ENCODE data around the gene MFSD6. TPM values are rescaled to one million over a fixed set of nuclear protein-coding genes. Genes with fewer than 3 reads are reported as not detected.

MFSD6 gene
- total RNA-seq, 1 donor from 2014 or later, result 50.5 TPM

- ATAC-seq (no peak), DNase-seq (no peak)
- Histone ChIP-seq H3K27me3 (ENCODE audit: low read depth) (no peaks in the 10 kb centered on the region), H3K4me3 (no peak overlapping the region), H3K27ac (no peak overlapping the region), H3K36me3 (no peaks in the 10 kb centered on the region), H3K4me1 (peaks cover 6% of the 10 kb centered on the region), H3K9me3 (peaks cover 28% of the 10 kb centered on the region)
- intact Hi-C loops (cut with DNase I), result no loop called here
- TF ChIP-seq CTCF (IDR thresholded peaks at IDR 0.05), result no peak
These were observed 130.0 kb downstream of the MFSD6 start for GRCh38 chr2:190538201-190538600.

GRCh38 chr2:190540048-190540447 lies 131.9 kb downstream of the MFSD6 start:
- no peak for ATAC-seq

GRCh38 chr2:190545093-190545492 lies 136.9 kb downstream of the MFSD6 start:
- no peak for ATAC-seq

More at GRCh38 chr2:190540048-190540447, 131.9 kb downstream of the MFSD6 start:
- Histone ChIP-seq H3K4me3 (no peak overlapping the region), H3K36me3 (no peaks in the 10 kb centered on the region), H3K27me3 (ENCODE audit: low read depth) (no peaks in the 10 kb centered on the region), H3K4me1 (no peaks in the 10 kb centered on the region), H3K27ac (no peak overlapping the region), H3K9me3 (peaks cover 28% of the 10 kb centered on the region)
- no peak for DNase-seq
- intact Hi-C loops (cut with DNase I), result no loop called here
- no peak for TF ChIP-seq CTCF (IDR thresholded peaks at IDR 0.05)

GRCh38 chr2:190545555-190546385 lies 137.6 kb downstream of the MFSD6 start:
- no peak for TF ChIP-seq CTCF (IDR thresholded peaks at IDR 0.05)
- no peaks in the 10 kb centered on the region for H3K4me1 ChIP-seq
- peak overlapping the region; percentile 12 for H3K4me3 ChIP-seq
- H3K27ac ChIP-seq, result no peak overlapping the region
- H3K27me3 ChIP-seq (ENCODE audit: low read depth), result no peaks in the 10 kb centered on the region
- no peak for ATAC-seq
- no peaks in the 10 kb centered on the region for H3K36me3 ChIP-seq
- H3K9me3 ChIP-seq, result peaks cover 16% of the 10 kb centered on the region
- intact Hi-C loops (cut with DNase I), result no loop called here
- DNase-seq, result no peak

More at GRCh38 chr2:190545093-190545492, 136.9 kb downstream of the MFSD6 start:
- no peak for DNase-seq
- Histone ChIP-seq H3K27me3 (ENCODE audit: low read depth) (no peaks in the 10 kb centered on the region), H3K4me1 (no peaks in the 10 kb centered on the region), H3K36me3 (no peaks in the 10 kb centered on the region), H3K9me3 (peaks cover 22% of the 10 kb centered on the region), H3K4me3 (peak overlapping the region; percentile 12), H3K27ac (no peak overlapping the region)
- intact Hi-C loops (cut with DNase I), result no loop called here
- no peak for TF ChIP-seq CTCF (IDR thresholded peaks at IDR 0.05)

- ATAC-seq (no peak), DNase-seq (no peak)
- TF ChIP-seq CTCF (IDR thresholded peaks at IDR 0.05), result no peak
- intact Hi-C loops (cut with DNase I), result no loop called here
- H3K36me3 ChIP-seq, result no peaks in the 10 kb centered on the region
- no peaks in the 10 kb centered on the region for H3K27me3 ChIP-seq (ENCODE audit: low read depth)
- H3K4me1 ChIP-seq, result no peaks in the 10 kb centered on the region
- H3K27ac ChIP-seq, result no peak overlapping the region
- peaks cover 6% of the 10 kb centered on the region for H3K9me3 ChIP-seq
- H3K4me3 ChIP-seq, result no peak overlapping the region
These were observed 138.6 kb downstream of the MFSD6 start for GRCh38 chr2:190546734-190547133.

Measured in lower lobe of right lung (tissue), 2 donors.